SK-N-MC (cell line): ENCODE measurements around the gene HJURP.
A peak's percentile ranks its signal among the peaks of the same experiment; 100 is the strongest.

ENCODE experiments used
- DNase-seq: peaks from one replicate; pipeline ENCODE4 v3.0.0-alpha.2; 2011; ENCODE audit warnings: low read depth, low spot score
- H3K27ac ChIP-seq: fragments of 200-600 bp; sonication (generic); 2 replicates; pipeline ENCODE4 v1.5.1; 2016; ENCODE audit warnings: mixed run types
- H3K36me3 ChIP-seq: fragments of 200-600 bp; sonication (generic); 2 replicates; pipeline ENCODE4 v1.6.1; 2017; ENCODE audit warnings: antibody characterized with exemption, low read length, mixed read lengths; ENCODE audit not compliant: insufficient read depth
- H3K4me3 ChIP-seq: fragments of 200-600 bp; sonication (generic); 2 replicates; pipeline ENCODE4 v1.5.1; 2016
- H3K9ac ChIP-seq: fragments of 200-600 bp; sonication (generic); 2 replicates; pipeline ENCODE4 v1.8.0; 2017; ENCODE audit warnings: mixed run types, mixed read lengths; ENCODE audit not compliant: insufficient read length
- H3K9me3 ChIP-seq: fragments of 200-600 bp; sonication (generic); 2 replicates; pipeline ENCODE4 v1.6.1; 2017; ENCODE audit warnings: low read depth, mild to moderate bottlenecking, antibody characterized with exemption, low read length, moderate library complexity, mixed read lengths
- EZH2 ChIP-seq: fragments of 200-600 bp; sonication (generic); IDR thresholded peaks from one replicate; pipeline ENCODE4 v1.6.1; 2017; ENCODE audit warnings: antibody characterized with exemption
- FOXP2 ChIP-seq: optimal IDR thresholded peaks from 2 replicates; pipeline ENCODE3; 2011; ENCODE audit warnings: mild to moderate bottlenecking, moderate library complexity; ENCODE audit not compliant: insufficient read depth; ENCODE audit errors: extremely low read length, control extremely low read depth
- POLR2AphosphoS5 ChIP-seq: IDR thresholded peaks from 2 replicates; pipeline ENCODE4 v1.6.1; 2012; ENCODE audit warnings: mild to moderate bottlenecking, low read depth, low read length, borderline replicate concordance

The HJURP gene

DNA sequence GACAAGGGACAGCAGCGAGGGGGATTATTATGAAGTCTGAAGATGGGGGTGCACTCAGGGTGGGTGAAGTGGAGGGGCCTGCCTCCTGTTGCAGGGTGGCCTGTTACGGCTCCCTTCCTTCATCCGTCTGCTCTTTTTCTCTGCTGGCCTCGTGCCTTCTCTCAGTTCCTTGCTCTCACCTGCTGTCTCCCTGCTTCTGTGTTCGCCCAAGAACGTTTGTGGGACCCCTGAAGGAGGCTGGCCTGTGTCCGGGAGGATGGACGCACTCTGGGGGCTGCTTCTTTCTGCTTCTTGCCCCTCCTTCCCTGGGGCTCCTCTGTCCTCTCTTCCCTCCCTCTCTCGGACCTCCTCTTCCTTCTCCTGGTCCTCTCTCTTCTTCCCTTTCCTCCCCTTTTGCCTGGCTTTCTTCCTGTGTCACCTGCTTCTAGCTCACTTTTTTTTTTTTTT lies 62.4 kb downstream of the HJURP start:
- Histone ChIP-seq H3K4me3 (peak overlapping the region; percentile 67), H3K36me3 (peaks cover 7% of the 10 kb centered on the region; the same call in 1 of the 2 replicates), H3K9me3 (no peaks in the 10 kb centered on the region), H3K9ac (peak overlapping the region; percentile 53), H3K27ac (no peak overlapping the region)
- no peak for DNase-seq
- TF ChIP-seq FOXP2 (no peak), POLR2AphosphoS5 (no peak), EZH2 (no peak)

DNA sequence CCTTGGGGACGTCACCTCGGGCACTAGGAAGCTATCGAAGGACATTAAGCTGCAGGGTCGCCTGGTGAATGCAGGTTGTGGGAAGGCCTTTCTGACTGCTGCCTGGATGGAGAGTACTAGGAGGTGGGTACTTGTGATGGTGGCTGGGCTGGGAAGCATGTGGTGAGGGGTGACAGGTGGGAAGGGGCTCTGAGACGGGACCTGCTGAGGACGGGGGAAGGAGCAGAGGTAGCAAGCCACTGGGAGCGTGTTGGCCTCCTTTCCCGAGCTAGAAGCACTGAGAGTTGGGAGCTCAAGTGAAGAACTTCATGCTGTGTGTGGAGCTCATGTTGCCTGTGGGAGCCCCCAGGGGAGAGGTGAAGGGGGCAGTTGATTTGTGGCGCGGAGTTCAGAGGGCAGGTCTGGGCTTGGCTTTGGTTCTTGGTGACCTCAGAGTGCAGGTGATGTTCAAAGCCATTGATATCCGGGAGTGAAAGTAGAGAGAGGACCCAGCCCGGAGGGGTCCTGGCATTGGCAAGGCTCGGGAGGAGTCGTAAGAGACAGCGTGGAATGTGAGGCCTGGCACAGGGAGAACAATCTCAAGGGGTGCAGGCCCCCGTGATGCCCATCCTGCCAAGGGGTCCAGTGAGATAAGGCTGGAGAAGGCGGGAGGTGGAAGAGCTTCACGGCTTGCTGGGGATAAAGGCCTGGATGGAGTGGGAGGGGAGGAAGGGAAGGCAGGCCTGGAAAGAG lies 63.0 kb downstream of the HJURP start:
- Histone ChIP-seq H3K4me3 (peak overlapping the region; percentile 67), H3K9ac (peak overlapping the region; percentile 53), H3K36me3 (peaks cover 7% of the 10 kb centered on the region; the same call in 1 of the 2 replicates), H3K9me3 (no peaks in the 10 kb centered on the region; the same call in 1 of the 2 replicates), H3K27ac (peak overlapping the region; percentile 69)
- no peak for TF ChIP-seq EZH2
- no peak for TF ChIP-seq FOXP2
- no peak for TF ChIP-seq POLR2AphosphoS5
- no peak for DNase-seq

DNA sequence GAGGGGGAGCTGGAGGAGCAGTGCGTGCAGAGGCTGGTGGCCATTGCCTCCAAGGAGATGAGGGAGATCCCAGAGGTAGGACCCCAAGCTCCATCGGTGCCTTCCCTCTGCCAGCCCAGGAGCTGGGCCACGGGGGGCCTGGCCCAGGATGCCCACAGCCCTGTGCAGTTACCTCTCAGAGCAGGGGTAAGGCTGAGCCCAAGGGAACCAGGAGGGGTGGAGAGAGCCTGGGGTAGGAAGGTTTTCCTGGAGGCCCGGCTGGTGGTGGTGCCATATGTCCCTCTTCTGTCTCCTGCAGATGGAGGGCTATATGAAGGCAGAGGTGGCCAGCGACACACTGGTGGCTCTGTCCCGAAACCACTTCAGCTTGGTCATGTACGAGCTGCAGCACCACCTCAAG lies 64.8 kb downstream of the HJURP start:
- no peak overlapping the region for H3K9ac ChIP-seq
- TF ChIP-seq POLR2AphosphoS5: no peak
- no peak for DNase-seq
- peak overlapping the region; percentile 82 for H3K27ac ChIP-seq
- no peaks in the 10 kb centered on the region; the same call in 1 of the 2 replicates for H3K9me3 ChIP-seq
- H3K4me3 ChIP-seq: no peak overlapping the region
- H3K36me3 ChIP-seq: peaks cover 5% of the 10 kb centered on the region; the same call in 1 of the 2 replicates
